Loucy (cell line): ENCODE results near the gene ZFYVE28.
"Not testable (repeated sequence)": the region's sequence is repeated elsewhere in the genome, so short reads cannot be mapped to it uniquely, and the experiment has no call there.

Experiments
- H2AFZ ChIP-seq: fragments of 200-600 bp; sonication (generic); 2 replicates; pipeline ENCODE4 v1.6.0; 2016; ENCODE audit warnings: antibody characterized with exemption, mild to moderate bottlenecking, low read length, moderate library complexity
- H3F3A ChIP-seq: fragments of 200-600 bp; 2 replicates; pipeline ENCODE4 v1.6.0; 2016; ENCODE audit warnings: antibody characterized with exemption, low read depth, mild to moderate bottlenecking
- H3K27me3 ChIP-seq: fragments of 200-600 bp; sonication (generic); 2 replicates; pipeline ENCODE4 v1.6.1; 2014; ENCODE audit warnings: low read length, mild to moderate bottlenecking; ENCODE audit not compliant: insufficient read depth, poor library complexity, severe bottlenecking
- H3K36me3 ChIP-seq: fragments of 200-600 bp; sonication (generic); 2 replicates; pipeline ENCODE4 v1.6.1; 2016; ENCODE audit warnings: low read length; ENCODE audit not compliant: insufficient read depth
- H3K4me1 ChIP-seq: fragments of 200-600 bp; sonication (generic); 2 replicates; pipeline ENCODE4 v1.5.1; 2014; ENCODE audit warnings: low read length, mild to moderate bottlenecking; ENCODE audit not compliant: insufficient read depth, poor library complexity, severe bottlenecking
- H3K4me2 ChIP-seq: fragments of 200-600 bp; sonication (generic); 2 replicates; pipeline ENCODE4 v1.6.0; 2014; ENCODE audit warnings: antibody characterized with exemption, low read length, low read depth, mild to moderate bottlenecking; ENCODE audit not compliant: poor library complexity, severe bottlenecking
- H3K4me3 ChIP-seq: fragments of 200-600 bp; sonication (generic); 2 replicates; pipeline ENCODE4 v1.5.1; 2014; ENCODE audit warnings: low read length, mild to moderate bottlenecking, mixed read lengths; ENCODE audit not compliant: poor library complexity, severe bottlenecking
- H3K79me2 ChIP-seq: fragments of 200-600 bp; sonication (generic); 2 replicates; pipeline ENCODE4 v1.6.1; 2014; ENCODE audit warnings: low read length; ENCODE audit not compliant: insufficient read depth
- H3K9ac ChIP-seq: fragments of 200-600 bp; sonication (generic); 2 replicates; pipeline ENCODE4 v1.6.0; 2014; ENCODE audit warnings: mild to moderate bottlenecking, low read depth, low read length, moderate library complexity; ENCODE audit not compliant: poor library complexity, severe bottlenecking
- H3K9me2 ChIP-seq: fragments of 200-600 bp; sonication (generic); replicated peaks from 2 replicates; pipeline ENCODE4 v1.6.1; 2016; ENCODE audit warnings: low read depth, low read length, mixed read lengths
- H3K9me3 ChIP-seq: fragments of 200-600 bp; sonication (generic); 2 replicates; pipeline ENCODE4 v1.6.1; 2014; ENCODE audit warnings: mild to moderate bottlenecking, antibody characterized with exemption, low read length, low read depth; ENCODE audit not compliant: insufficient read depth
- H4K20me1 ChIP-seq: fragments of 200-600 bp; sonication (generic); 2 replicates; pipeline ENCODE4 v1.6.0; 2014; ENCODE audit warnings: antibody characterized with exemption, low read length, mild to moderate bottlenecking; ENCODE audit not compliant: insufficient read depth, poor library complexity, severe bottlenecking
- EZH2phosphoT487 ChIP-seq: fragments of 200-600 bp; IDR thresholded peaks from 2 replicates; pipeline ENCODE4 v1.6.1; 2018; ENCODE audit warnings: antibody characterized with exemption, mild to moderate bottlenecking, moderate library complexity, borderline replicate concordance
- TF ChIP-seq, protein P1 (sequence below): fragments of 200-600 bp; sonication (generic); conservative IDR thresholded peaks from 2 replicates; pipeline ENCODE4 v1.5.1; 2014; ENCODE audit warnings: mild to moderate bottlenecking, antibody characterized with exemption, low read length

The ZFYVE28 gene

DNA sequence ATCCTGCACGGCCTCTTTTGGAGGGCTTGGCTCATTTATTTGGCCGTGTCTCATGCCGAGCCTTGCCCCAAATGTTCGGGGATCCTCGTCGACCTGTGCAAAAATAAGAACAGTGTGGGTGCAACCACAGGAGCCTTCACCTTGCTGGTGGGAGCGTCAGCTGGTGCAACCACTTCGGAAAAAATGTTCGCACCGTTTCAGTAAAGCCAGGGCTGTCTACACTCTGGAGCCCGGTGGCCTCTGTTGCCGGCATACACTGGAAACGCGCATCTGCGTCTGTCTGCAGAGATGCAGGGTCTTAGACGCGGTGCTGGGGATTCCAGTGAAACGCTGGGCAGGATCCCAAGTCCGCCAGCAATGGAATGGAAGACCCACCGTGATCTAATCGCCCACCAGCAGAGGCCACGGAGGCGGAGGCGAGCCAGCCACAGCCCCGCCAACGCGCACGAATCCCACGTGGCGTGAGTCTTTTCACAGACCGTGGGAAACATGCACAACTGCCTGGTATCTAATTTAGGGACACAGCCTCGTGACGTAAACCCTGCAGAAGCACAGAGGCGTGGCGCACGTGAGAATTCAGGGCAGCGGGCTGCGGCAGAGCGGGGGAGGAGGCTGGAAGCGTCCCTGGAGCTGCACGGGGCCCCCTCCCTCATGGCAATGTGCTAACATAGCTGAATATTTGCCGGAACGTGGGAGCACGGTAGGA, 142.7 kb downstream of the ZFYVE28 start:
- H3K79me2 ChIP-seq: no peaks in the 10 kb centered on the region
- no peak overlapping the region for H2AFZ ChIP-seq
- H3K9ac ChIP-seq: no peak overlapping the region
- H4K20me1 ChIP-seq: no peaks in the 10 kb centered on the region
- H3K4me1 ChIP-seq: peaks cover 19% of the 10 kb centered on the region
- H3K27me3 ChIP-seq: no peaks in the 10 kb centered on the region
- H3K4me2 ChIP-seq: no peak overlapping the region
- H3K36me3 ChIP-seq: no peaks in the 10 kb centered on the region
- TF ChIP-seq, protein P1, sequence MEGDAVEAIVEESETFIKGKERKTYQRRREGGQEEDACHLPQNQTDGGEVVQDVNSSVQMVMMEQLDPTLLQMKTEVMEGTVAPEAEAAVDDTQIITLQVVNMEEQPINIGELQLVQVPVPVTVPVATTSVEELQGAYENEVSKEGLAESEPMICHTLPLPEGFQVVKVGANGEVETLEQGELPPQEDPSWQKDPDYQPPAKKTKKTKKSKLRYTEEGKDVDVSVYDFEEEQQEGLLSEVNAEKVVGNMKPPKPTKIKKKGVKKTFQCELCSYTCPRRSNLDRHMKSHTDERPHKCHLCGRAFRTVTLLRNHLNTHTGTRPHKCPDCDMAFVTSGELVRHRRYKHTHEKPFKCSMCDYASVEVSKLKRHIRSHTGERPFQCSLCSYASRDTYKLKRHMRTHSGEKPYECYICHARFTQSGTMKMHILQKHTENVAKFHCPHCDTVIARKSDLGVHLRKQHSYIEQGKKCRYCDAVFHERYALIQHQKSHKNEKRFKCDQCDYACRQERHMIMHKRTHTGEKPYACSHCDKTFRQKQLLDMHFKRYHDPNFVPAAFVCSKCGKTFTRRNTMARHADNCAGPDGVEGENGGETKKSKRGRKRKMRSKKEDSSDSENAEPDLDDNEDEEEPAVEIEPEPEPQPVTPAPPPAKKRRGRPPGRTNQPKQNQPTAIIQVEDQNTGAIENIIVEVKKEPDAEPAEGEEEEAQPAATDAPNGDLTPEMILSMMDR: no peak
- TF ChIP-seq EZH2phosphoT487: no peak
- no peaks in the 10 kb centered on the region for H3K9me3 ChIP-seq
- H3K4me3 ChIP-seq: no peak overlapping the region
- no peaks in the 10 kb centered on the region for H3K9me2 ChIP-seq
- no peaks in the 10 kb centered on the region for H3F3A ChIP-seq

- H4K20me1 ChIP-seq, H3K9me3 ChIP-seq, H2AFZ ChIP-seq, H3K27me3 ChIP-seq, H3K4me3 ChIP-seq, H3K9ac ChIP-seq, H3K79me2 ChIP-seq, H3K36me3 ChIP-seq, H3K9me2 ChIP-seq, H3K4me2 ChIP-seq, H3F3A ChIP-seq: not testable (repeated sequence)
- H3K4me1 ChIP-seq: peaks cover 16% of the 10 kb centered on the region
These were observed 143.4 kb downstream of the ZFYVE28 start for GRCh38 chr4:2275044-2275397.

- Histone ChIP-seq H3K27me3 (no peaks in the 10 kb centered on the region), H2AFZ (no peak overlapping the region), H3K4me2 (no peak overlapping the region), H3K9me2 (no peaks in the 10 kb centered on the region), H3F3A (no peaks in the 10 kb centered on the region), H3K9ac (no peak overlapping the region), H3K9me3 (no peaks in the 10 kb centered on the region), H3K4me1 (peaks cover 16% of the 10 kb centered on the region), H4K20me1 (no peaks in the 10 kb centered on the region), H3K4me3 (no peak overlapping the region), H3K36me3 (no peaks in the 10 kb centered on the region), H3K79me2 (no peaks in the 10 kb centered on the region)
- no peak for TF ChIP-seq EZH2phosphoT487
- TF ChIP-seq, protein P1: no peak
These were observed 144.0 kb downstream of the ZFYVE28 start for GRCh38 chr4:2274320-2275043.
